GM19239 (cell line): Measurements from ENCODE around the gene LSMEM2.
"Not testable (repeated sequence)": the region's sequence is repeated elsewhere in the genome, so short reads cannot be mapped to it uniquely, and the experiment has no call there.

Source experiments
- DNase-seq: peaks from one replicate; pipeline ENCODE4 v3.0.0; 2011; ENCODE audit warnings: low spot score; ENCODE audit not compliant: insufficient read length
- FAIRE-seq: peaks from 2 replicates; lab custom pipeline; 2011; peaks lifted over from hg19 to GRCh38; lab: Jason Lieb, UNC

The LSMEM2 gene

GRCh38 chr3:50275141-50275995 lies 3.5 kb upstream of the LSMEM2 start:
- no peak for DNase-seq
- FAIRE-seq, result no peak

DNA sequence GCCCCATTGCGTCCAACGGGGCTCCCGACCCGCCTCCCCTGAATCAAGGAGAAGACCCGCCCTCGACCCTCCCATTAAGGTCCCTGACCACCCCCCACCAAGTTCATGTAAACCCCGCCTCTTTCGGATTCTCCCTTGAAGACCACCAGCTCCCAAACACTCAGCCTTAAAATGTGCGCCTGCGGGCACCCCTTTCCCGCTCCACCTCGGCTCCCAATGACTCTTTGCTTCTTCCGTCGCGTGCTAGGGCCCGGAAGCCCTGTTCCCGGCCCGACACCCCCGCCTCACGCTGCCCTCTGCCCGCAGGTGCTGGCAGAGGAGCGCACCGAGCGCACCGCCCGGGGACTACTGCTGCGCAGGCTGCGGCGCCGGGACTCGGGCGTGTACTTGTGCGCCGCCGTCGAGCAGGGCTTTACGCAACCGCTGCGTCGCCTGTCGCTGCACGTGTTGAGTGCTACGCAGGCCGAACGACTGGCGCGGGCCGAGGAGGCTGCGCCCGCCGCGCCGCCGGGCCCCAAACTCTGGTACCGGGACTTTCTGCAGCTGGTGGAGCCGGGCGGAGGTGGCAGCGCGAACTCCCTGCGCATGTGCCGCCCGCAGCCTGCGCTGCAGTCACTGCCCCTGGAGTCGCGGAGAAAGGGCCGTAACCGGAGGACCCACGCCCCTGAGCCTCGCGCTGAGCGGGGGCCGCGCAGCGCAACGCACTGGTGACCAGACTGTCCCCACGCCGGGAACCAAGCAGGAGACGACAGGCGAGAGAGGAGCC lies 2.7 kb upstream of the LSMEM2 start:
- DNase-seq, result no peak
- no peak for FAIRE-seq

DNA sequence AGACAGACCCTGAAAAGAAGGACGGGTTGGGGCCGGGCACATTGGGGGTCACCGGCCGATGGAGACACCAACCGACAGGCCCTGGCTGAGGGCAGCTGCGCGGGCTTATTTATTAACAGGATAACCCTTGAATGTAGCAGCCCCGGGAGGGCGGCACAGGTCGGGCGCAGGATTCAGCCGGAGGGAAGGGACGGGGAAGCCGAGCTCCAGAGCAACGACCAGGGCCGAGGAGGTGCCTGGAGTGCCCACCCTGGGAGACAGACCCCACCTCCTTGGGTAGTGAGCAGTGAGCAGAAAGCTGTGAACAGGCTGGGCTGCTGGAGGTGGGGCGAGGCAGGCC lies 2.2 kb upstream of the LSMEM2 start:
- no peak for DNase-seq

DNA sequence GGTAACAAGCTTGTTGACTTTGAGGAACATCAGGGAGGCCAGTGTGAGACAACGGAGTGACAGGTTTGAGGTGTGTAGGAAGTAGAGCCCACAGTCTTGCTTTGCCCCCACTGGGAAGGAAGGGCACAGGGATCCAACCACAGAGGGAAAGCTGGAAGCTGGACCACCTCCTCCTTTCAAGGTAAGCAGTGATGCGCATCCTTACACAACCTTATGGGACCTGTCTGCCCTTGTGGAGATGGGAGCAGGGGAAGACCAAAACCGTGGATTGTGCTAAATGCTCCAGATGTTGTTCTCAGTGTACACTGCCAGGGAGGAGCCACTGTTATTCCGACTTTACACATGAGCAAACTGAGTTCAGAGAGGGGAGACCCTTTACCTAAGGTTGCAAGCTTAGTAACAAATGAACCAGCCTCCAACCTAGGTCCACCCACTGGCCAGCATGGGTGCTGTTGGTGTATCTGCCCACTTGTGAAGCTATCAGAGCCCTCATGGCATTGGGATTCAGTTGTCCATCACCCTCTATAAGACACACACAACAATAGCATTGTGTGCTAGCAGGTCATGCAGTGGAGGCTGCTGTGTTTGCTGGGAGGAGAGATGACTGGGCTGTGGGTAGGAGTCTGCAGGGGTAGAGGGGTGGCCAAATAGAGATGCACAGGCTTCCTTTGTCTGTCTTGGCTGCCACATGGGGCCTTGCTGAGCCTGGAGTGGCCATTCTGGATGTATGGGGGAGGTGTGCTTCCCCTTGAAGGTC lies 586 bp upstream of the LSMEM2 start:
- FAIRE-seq, result no peak
- DNase-seq, result no peak

More for the DNA sequence above, 2.2 kb upstream of the LSMEM2 start:
- FAIRE-seq, result no peak

- FAIRE-seq (no peak), DNase-seq (no peak)
These were observed 549 bp downstream of the LSMEM2 start for GRCh38 chr3:50279255-50280016.

GRCh38 chr3:50284121-50284520 lies 5.2 kb downstream of the LSMEM2 start:
- DNase-seq, FAIRE-seq: not testable (repeated sequence)

DNA sequence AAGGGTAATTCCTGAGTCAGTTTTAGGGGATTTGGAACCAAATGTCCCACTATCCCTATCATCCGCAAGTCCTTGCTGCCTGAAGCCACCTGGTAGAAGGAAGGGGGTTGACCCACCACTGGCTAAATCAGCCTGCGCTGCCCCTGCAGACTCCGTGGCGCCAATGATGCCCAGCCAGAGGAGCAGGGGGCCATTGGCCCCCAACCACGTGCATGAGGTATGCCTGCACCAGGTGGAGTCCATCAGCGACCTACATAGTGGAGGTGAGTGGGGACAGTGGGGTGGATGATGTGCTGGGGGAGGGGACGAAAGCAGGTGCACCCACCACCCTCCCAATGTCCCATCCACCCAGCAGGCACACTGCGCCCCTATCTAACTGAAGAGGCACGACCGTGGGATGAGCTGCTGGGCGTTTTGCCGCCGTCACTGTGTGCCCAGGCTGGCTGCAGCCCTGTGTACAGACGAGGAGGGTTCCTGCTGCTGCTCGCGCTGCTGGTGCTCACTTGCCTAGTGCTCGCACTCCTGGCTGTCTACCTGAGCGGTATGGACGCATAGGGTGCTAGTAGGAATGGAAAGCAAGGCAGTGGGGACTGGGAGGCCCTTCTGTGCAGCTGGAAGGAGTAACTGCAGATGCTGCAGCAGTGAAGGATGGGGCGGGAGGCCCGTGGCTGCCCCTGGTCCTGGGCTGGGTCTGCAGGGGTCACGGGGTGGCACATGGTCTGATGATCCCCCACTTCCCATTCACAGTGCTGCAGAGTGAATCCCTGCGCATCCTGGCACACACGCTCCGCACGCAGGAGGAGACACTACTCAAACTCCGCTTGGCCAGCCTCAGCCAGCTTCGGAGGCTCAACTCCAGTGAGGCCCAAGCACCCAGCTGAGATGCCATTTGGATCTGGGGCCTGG lies 7.7 kb downstream of the LSMEM2 start:
- FAIRE-seq, result no peak
- DNase-seq, result no peak

DNA sequence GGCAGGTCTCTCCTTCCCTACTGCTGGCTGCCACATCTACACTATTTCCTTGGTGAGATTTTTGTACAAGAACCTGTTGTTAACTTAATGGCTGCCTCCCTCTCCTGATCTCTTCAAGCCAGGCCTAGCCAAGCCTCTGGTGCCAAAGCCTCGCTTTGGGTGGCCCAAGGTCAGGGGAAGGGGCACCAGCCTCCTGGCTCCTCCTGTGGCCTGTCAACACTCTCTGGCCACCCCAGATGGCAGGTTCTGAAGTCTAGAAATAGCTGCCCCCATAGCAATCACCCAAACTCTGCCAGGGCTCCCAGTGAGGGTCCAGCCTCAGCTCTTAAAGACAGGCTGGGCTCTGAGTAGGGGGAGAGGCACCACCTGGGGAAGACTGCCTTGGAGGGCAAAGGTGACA lies 8.4 kb downstream of the LSMEM2 start:
- no peak for DNase-seq
- no peak for FAIRE-seq

- no peak for DNase-seq
- FAIRE-seq, result no peak
These were observed 9.6 kb downstream of the LSMEM2 start for GRCh38 chr3:50288387-50289007.

DNA sequence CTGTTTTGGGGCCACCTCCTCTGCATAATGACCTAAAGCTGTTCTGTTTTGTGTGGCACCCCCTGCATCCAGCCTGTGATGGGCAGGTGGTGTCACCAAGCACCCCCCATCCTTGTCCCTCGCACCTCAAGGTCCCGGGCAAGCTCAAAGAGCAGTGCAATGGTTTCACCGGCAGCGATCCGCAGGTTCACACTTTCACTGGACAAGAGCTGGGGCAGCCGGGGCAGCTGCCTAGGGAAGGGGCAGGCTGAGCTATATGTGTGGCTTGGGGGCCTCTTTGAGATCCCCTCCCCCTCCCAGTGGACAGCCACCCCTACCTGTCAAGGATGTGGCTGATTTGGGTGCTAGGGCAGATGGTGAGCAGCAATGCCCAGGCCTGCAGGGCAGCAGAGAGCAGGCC lies 10.2 kb downstream of the LSMEM2 start:
- FAIRE-seq, result no peak
- no peak for DNase-seq

DNA sequence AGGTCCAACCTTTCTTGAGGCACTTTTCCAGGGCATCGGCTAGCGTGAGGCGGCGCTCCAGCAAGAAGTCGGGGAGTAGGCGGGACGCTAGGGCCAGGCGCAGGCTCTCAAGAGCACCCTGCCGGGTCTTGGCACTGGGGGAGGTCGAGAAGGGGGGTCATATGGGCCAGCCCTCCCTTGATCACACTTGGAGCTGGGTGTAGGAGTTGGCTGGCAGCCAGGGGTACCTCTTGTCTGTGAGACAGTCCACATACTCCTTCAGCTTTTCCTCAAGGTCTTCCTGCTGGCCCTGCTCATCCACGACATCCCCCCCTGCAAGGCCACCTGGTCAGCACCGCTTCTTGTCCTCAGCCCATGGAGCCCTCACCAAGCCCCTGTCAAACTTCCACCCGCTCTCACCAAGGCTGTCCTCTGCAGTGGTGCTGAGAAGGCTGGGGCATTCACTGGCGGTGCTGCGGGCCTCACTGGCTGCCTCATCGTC lies 11.3 kb downstream of the LSMEM2 start:
- DNase-seq, result no peak
- FAIRE-seq, result no peak

DNA sequence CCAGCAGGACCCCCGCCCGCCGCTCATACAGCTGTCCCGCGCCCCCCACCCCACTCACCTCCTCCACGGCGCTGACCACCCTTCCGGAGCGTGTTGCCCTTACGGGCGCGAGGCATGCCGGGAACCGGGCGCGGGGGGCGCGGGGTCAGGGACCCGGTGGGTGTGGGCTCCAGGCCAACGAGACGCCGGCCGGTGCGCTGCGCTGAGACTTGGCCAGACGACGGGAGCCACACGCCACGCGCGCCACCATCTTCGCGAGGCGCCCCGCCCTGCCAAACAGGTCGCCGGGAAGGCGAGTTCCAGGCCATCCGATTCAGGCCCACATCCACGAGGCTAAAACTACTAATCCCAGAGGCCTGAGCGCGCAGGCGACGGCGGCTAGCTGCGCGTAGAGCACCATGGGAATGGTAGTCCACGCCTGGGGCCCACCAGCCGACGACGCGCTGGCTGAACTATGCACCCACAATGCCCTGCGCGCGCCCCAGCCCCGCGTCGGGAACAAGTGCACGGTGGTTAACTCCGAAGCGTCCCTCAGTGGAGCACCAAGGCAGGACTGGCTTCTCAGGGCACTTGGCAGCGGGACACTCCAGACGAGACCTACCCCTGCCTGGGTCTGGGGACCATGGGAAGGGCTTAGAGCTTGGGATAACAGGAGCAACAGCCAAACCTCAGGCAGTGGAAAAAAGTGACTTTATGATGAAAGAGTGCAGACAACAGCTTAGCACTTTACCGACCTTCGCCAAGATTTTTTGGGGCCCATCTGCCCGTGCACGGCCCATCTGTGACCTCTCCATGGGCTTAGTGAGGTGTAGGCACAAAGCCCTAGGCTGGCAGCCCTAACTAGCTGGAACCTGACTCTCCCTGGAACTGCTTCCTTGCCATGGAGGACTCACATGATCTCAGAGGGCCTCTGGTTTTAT lies 13.5 kb downstream of the LSMEM2 start, which contains the start of gene IFRD2:
IFRD2 (minus strand) TSS at position 271 of the 920 bp plus-strand sequence; CDS start at position 116, 155 bp downstream.
- FAIRE-seq (peak; percentile 99), DNase-seq (peak; percentile 96)

- DNase-seq (no peak), FAIRE-seq (peak; percentile 35)
These were observed 14.4 kb downstream of the LSMEM2 start for GRCh38 chr3:50293079-50293801.

DNA sequence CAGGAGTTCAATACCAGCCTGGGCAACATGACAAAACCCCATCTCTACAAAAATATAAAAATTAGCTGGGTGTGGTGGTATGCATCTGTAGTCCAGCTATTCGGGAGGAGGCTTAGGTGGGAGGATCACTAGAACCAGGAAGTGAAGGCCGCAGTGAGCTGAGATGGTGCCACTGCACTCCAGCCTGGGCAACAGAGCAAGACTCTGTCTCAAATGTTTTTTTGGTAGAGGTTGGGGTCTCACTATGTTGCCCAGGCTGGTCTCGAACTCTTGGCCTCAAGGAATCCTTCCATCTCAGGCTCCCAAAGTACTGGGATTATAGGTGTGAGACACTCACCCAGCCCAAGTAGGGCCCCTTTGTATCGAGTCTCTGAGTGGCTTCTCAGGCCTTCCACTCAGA lies 15.2 kb downstream of the LSMEM2 start:
- no peak for FAIRE-seq
- no peak for DNase-seq

DNA sequence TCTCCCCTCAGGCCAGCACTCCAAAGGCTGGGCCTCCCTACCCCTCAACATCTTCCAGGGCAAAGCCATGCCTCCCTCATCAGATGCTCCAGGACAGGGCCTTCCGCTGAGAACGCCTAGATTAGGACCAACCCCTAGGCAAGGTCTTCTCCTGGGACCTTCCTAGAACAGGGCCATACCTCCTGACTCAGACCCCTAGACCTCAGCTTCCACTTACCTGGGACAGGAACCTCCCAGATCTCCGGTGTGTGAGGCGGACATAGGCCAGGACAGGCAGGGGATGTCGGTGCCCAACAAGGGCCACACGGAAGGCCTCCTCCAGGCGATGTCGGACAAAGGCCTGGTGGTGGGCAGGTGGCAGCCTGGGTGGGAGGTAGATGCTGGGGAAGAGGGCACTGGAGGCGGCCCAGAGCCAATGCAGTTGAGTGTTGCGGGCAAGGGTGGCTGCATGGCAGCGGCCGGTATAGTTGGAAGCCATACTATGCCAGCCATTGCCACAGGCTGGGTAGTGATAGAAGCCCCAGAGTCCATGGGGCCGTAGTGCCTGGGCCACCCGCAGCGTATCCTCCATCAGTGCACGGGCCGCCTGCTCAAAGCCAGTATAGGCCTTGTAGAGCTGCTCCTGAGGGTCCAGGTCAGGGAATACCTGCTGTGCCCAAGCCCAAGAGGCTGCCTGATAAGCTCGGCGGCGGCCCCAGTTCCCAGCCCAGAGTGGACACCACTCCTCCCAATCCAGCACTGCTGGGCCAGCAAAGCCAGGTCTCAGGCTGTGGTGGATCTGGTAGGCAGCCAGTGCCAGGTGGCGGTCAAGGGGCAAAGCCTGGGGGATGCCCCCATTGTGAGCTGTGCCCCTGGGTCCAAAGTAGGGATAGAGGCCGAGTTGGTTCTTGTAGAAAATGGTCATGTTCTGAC lies 15.9 kb downstream of the LSMEM2 start:
- FAIRE-seq, result no peak
- DNase-seq, result no peak
